ENCODE measurements around the gene TNRC18. TPM values are rescaled to one million over a fixed set of nuclear protein-coding genes. Genes with fewer than 3 reads are reported as not detected.

TNRC18 gene
- total and polyA plus RNA-seq, 9 of the 15 experiments (the other 6 are each of a cell fraction or from before 2014, with no cell fraction given): 0.03 to 43.2 (median 18.0) TPM

GRCh38 chr7:5403442-5403841, 20.2 kb downstream of the TNRC18 start (continued):
- TF ChIP-seq ZBTB40 (IDR thresholded peaks at IDR 0.05): no peak
- TF ChIP-seq ZBTB40 (CRISPR knock-in tag; IDR thresholded peaks at IDR 0.05): no peak
- TF ChIP-seq, protein P1, sequence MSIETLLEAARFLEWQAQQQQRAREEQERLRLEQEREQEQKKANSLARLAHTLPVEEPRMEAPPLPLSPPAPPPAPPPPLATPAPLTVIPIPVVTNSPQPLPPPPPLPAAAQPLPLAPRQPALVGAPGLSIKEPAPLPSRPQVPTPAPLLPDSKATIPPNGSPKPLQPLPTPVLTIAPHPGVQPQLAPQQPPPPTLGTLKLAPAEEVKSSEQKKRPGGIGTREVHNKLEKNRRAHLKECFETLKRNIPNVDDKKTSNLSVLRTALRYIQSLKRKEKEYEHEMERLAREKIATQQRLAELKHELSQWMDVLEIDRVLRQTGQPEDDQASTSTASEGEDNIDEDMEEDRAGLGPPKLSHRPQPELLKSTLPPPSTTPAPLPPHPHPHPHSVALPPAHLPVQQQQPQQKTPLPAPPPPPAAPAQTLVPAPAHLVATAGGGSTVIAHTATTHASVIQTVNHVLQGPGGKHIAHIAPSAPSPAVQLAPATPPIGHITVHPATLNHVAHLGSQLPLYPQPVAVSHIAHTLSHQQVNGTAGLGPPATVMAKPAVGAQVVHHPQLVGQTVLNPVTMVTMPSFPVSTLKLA (conservative IDR thresholded peaks at IDR 0.05): no peak
- TF ChIP-seq HSF4 (CRISPR knock-in tag; IDR thresholded peaks at IDR 0.05; ENCODE audit: borderline replicate concordance): no peak
- TF ChIP-seq RBM25 (IDR thresholded peaks at IDR 0.05; ENCODE audit: low read depth, low read length, severe bottlenecking): peak; percentile 5
- TF ChIP-seq HMGN3 (IDR thresholded peaks at IDR 0.05; ENCODE audit: borderline replicate concordance, extremely low read depth, insufficient read length, low read depth, low read length): no peak
- no peak for TF ChIP-seq MECOM (CRISPR knock-in tag; IDR thresholded peaks at IDR 0.05)
- no peak for TF ChIP-seq ZNF512 (tag; IDR thresholded peaks at IDR 0.05)
- no peak for TF ChIP-seq BRF2 (IDR thresholded peaks at IDR 0.05; ENCODE audit: borderline replicate concordance, insufficient read depth, insufficient read length)
- TF ChIP-seq GABPB2 (CRISPR knock-in tag; conservative IDR thresholded peaks at IDR 0.05): no peak
- TF ChIP-seq ZBTB9 (CRISPR knock-in tag; IDR thresholded peaks at IDR 0.05): no peak
- TF ChIP-seq DPF2 (IDR thresholded peaks at IDR 0.05): no peak
- peak; percentile 95 for TF ChIP-seq ZNF121 (CRISPR knock-in tag; conservative IDR thresholded peaks at IDR 0.05)
- TF ChIP-seq ZNF184 (CRISPR knock-in tag; IDR thresholded peaks at IDR 0.05): no peak
